Liver (tissue), 2 donors: ENCODE data around the gene DTD1.

ENCODE experiments used
- FOXA1 ChIP-seq: IDR thresholded peaks from 2 replicates; pipeline ENCODE4 v1.6.1; 2016; ENCODE audit warnings: antibody characterized with exemption
- TF ChIP-seq, protein P1 (sequence below): fragments of 150-350 bp; IDR thresholded peaks from 2 replicates; pipeline ENCODE4 v1.5.1; 2017; ENCODE audit warnings: improper control_type of control experiment, low read depth, low read length; ENCODE audit not compliant: missing input control
- donor health status: healthy.

DNA sequence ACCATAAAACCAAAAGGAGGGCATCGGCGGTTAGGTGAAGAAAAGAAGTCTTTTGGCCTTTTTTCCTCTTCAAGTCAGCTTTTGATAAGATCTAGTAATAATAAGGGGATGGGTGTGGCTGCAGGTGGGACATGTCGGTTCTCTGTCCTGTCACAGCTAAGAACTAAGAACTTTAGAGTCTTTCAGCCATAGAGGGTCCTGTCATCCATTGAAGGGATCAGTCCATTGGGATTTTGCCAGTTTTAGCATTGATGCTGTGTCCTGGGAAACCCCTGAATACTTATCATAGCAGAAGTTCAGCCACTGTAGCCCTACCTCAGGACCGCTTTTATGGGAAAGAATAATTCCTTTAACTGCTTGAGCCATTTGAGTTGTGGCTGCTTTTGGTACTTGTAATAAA, 207.5 kb downstream of the DTD1 start:
- no peak for TF ChIP-seq FOXA1
- TF ChIP-seq, protein P1, sequence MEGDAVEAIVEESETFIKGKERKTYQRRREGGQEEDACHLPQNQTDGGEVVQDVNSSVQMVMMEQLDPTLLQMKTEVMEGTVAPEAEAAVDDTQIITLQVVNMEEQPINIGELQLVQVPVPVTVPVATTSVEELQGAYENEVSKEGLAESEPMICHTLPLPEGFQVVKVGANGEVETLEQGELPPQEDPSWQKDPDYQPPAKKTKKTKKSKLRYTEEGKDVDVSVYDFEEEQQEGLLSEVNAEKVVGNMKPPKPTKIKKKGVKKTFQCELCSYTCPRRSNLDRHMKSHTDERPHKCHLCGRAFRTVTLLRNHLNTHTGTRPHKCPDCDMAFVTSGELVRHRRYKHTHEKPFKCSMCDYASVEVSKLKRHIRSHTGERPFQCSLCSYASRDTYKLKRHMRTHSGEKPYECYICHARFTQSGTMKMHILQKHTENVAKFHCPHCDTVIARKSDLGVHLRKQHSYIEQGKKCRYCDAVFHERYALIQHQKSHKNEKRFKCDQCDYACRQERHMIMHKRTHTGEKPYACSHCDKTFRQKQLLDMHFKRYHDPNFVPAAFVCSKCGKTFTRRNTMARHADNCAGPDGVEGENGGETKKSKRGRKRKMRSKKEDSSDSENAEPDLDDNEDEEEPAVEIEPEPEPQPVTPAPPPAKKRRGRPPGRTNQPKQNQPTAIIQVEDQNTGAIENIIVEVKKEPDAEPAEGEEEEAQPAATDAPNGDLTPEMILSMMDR: no peak
